Activated T-cell treated with anti-CD3 and anti-CD28 coated beads for 24 hours (primary cell): Measurements from ENCODE around the gene SRSF6.
"Not testable (repeated sequence)": the region's sequence is repeated elsewhere in the genome, so short reads cannot be mapped to it uniquely, and the experiment has no call there.

Experiments used
- DNase-seq: peaks from one replicate; pipeline ENCODE4 v3.0.0-alpha.2; 2020; ENCODE audit warnings: low read depth

The SRSF6 gene

DNA sequence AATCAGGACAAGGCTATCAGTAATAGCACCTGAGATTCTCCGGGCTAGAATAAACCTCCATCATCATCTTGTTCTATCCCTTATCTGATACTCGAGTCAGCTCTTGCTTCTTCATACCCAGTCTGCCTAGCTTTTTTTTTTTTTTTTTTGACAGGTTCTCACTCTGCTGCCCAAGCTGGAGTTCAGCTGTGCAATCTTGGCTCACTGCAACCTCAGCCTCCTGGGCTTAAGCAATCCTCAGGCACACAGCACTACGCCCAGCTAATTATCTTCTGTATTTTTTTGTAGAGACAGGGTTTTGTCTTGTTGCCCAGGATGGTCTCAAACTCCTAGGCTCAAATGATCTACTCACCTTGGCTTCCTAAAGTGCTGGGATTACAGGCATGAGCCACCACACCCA is 19.5 kb downstream of the SRSF6 start:
- no peak for DNase-seq

DNA sequence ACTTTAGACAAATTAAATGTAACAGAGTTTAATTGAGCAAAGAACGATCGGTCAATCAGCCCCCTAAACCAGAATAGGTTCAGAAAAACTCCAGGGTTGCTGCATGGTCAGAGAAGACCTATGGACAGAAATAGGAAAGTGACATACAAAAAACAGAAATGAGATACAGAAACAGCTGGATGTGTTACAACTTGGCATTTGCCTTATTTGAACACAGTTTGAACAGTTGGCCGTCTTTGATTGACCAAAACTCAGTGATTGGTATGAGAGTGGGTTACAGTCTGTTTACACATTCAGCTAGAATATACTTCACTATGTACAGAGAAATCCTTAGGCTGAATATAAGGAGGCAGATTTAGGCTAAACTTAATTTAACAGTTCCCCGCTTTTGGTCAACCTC is 19.9 kb downstream of the SRSF6 start:
- DNase-seq, result no peak

GRCh38 chr20:43490038-43490437 is 32.3 kb downstream of the SRSF6 start:
- DNase-seq, result no peak

DNA sequence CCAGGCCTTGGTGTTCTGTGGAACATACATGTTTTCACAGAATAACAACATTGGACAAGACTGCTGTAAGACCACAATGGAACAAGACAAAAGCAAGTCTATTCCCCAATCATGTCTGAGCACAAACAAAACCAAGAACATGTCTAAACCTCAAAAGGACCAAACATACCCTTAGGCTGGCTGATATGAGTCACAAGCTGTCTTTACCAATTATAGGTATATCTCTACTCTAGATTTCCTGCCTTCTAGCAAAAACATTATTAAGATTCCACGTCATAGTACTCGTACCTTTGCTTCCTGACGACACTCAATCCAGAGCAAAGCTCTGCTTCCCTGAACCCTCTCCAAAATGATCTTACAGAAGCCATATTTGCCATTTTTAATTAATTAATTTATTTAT is 34.4 kb downstream of the SRSF6 start:
- no peak for DNase-seq

DNA sequence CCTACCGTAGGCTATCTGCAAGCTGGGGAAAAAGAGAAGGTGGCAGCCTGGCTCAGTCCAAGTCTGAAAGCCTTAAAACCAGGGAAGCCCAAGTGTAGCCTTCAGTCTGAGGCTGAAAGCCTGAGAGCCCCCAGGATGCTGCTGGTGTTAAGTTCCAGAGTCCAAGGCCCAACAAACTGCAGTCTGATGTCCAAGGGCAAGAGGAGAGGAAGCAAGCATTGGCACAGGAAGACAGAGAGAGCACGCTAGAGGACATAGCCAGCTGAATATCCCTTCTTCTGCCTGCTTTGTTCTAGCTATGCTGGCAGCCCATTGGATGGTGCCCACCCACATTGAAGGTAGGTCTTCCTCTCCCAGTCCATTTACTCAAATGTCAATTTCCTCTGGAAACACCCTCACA is 37.7 kb downstream of the SRSF6 start:
- no peak for DNase-seq

DNA sequence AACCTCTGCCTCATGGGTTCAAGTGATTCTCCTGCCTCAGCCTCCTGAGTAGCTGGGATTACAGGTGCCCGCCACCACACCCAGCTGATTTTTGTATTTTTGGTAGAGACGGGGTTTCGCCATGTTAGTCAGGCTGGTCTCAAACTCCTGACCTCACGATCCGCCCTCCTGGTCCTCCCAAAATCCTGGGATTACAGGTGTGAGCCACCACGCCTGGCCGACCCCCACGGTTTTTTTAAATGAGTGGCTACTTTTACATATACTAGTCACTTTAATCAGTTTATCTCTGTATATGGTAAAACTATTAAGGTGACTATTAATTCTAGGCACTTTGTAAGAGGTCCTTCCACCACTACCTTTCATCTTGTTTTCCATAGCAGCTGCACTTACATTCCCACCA is 44.3 kb downstream of the SRSF6 start:
- not testable (repeated sequence) for DNase-seq

DNA sequence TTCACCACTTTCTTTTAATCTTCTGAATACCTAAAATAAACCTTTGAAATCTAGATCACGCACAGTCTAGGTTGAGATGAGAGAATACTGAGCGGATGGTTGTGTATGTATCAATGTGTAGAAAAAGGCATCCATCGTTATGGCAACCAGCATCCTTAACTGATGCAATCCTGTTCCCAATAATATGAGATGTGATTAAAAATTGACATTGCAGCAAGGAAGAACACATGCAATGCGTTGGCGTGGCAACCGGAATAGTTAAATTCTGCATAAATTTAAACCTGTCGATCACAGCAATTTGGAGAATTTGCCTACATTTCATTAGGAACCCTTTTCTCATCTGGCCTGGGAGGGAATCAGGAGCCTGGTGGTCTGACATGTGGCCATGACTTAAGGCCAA is 48.5 kb downstream of the SRSF6 start:
- no peak for DNase-seq

GRCh38 chr20:43507150-43508080 is 49.7 kb downstream of the SRSF6 start, which contains the start of gene L3MBTL1:
Gene L3MBTL1 (plus strand): TSS chr20:43507697. CDS start chr20:43513504, 5,807 bp downstream.
- DNase-seq, result no peak

- no peak for DNase-seq
These were observed 50.4 kb downstream of the SRSF6 start for GRCh38 chr20:43508106-43508505.

- no peak for DNase-seq
These were observed 50.9 kb downstream of the SRSF6 start for GRCh38 chr20:43508604-43509040.

GRCh38 chr20:43511879-43512278 is 54.2 kb downstream of the SRSF6 start:
- no peak for DNase-seq

DNA sequence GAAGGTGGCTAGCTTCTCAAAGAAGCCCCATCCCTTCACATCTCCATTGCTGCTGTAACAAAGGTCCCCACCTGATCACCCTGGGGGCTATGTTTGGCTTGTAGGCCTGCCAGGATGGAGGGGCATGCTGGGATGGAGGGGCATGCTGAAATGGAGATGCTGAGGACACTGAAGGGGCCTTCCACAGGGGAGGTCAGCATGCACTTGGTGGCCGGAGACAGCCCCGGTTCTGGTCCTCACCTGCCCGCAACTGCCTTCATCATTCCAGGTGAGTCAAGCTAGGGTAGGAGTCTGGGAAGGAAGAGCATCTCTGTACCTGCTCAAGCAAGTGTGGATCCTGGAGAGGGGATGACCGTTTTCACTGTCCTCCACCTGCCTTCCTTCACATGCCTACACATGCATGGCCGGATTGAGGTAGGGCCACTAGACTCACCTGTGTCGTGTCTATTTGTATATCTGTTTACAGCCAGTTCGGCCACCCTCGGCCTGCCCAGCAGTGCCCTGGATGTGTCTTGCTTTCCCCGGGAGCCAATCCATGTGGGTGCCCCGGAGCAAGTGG is 55.8 kb downstream of the SRSF6 start:
- no peak for DNase-seq
